HEK293 (cell line): ENCODE data around the gene CUTC.

Source experiments
- KLF8 ChIP-seq: fragments of 450-650 bp; formaldehyde crosslinking; IDR thresholded peaks from 2 replicates; pipeline ENCODE4 v1.5.1; 2016; ENCODE audit warnings: missing biosample characterization, missing genetic modification characterization
- MZF1 ChIP-seq: fragments of 450-650 bp; formaldehyde crosslinking; IDR thresholded peaks from 2 replicates; pipeline ENCODE4 v1.5.1; 2017; ENCODE audit warnings: missing biosample characterization, missing genetic modification characterization, borderline replicate concordance
- SALL2 ChIP-seq: fragments of 450-650 bp; formaldehyde crosslinking; IDR thresholded peaks from 2 replicates; pipeline ENCODE4 v1.5.0; 2017; ENCODE audit warnings: missing biosample characterization, mild to moderate bottlenecking, missing genetic modification characterization, borderline replicate concordance
- SCRT1 ChIP-seq: fragments of 450-650 bp; formaldehyde crosslinking; IDR thresholded peaks from 2 replicates; pipeline ENCODE4 v1.5.1; 2016; ENCODE audit warnings: missing biosample characterization, missing genetic modification characterization, borderline replicate concordance
- SCRT2 ChIP-seq: fragments of 450-650 bp; formaldehyde crosslinking; IDR thresholded peaks from 2 replicates; pipeline ENCODE4 v1.5.1; 2016; ENCODE audit warnings: missing biosample characterization, missing genetic modification characterization
- WT1 ChIP-seq: fragments of 450-650 bp; formaldehyde crosslinking; IDR thresholded peaks from 2 replicates; pipeline ENCODE4 v1.5.1; 2016; ENCODE audit warnings: missing biosample characterization, missing genetic modification characterization
- YY2 ChIP-seq: fragments of 450-650 bp; formaldehyde crosslinking; IDR thresholded peaks from 2 replicates; pipeline ENCODE4 v1.5.1; 2016; ENCODE audit warnings: missing biosample characterization, missing genetic modification characterization
- ZBTB11 ChIP-seq: fragments of 450-650 bp; formaldehyde crosslinking; conservative IDR thresholded peaks from 2 replicates; pipeline ENCODE4 v1.5.1; 2016; ENCODE audit warnings: low read depth, missing biosample characterization, missing genetic modification characterization
- ZBTB7A ChIP-seq: fragments of 450-650 bp; formaldehyde crosslinking; IDR thresholded peaks from 2 replicates; pipeline ENCODE4 v1.5.1; 2016; ENCODE audit warnings: low read depth, missing biosample characterization, missing genetic modification characterization
- ZFP41 ChIP-seq: fragments of 450-650 bp; formaldehyde crosslinking; IDR thresholded peaks from 2 replicates; pipeline ENCODE4 v1.5.1; 2016; ENCODE audit warnings: missing biosample characterization, missing genetic modification characterization, borderline replicate concordance
- ZNF112 ChIP-seq: fragments of 450-650 bp; formaldehyde crosslinking; IDR thresholded peaks from 2 replicates; pipeline ENCODE4 v1.5.0; 2017; ENCODE audit warnings: missing biosample characterization, missing genetic modification characterization
- ZNF114 ChIP-seq: fragments of 450-650 bp; formaldehyde crosslinking; IDR thresholded peaks from 2 replicates; pipeline ENCODE4 v1.5.0; 2017; ENCODE audit warnings: missing biosample characterization, missing genetic modification characterization
- ZNF138 ChIP-seq: fragments of 450-650 bp; formaldehyde crosslinking; IDR thresholded peaks from 2 replicates; pipeline ENCODE4 v1.5.1; 2016; ENCODE audit warnings: missing biosample characterization, missing genetic modification characterization, borderline replicate concordance
- ZNF146 ChIP-seq: fragments of 450-650 bp; formaldehyde crosslinking; IDR thresholded peaks from 2 replicates; pipeline ENCODE4 v1.5.1; 2016; ENCODE audit warnings: missing biosample characterization, missing genetic modification characterization
- ZNF148 ChIP-seq: fragments of 450-650 bp; formaldehyde crosslinking; IDR thresholded peaks from 2 replicates; pipeline ENCODE4 v1.5.0; 2017; ENCODE audit warnings: missing biosample characterization, missing genetic modification characterization, borderline replicate concordance
- ZNF184 ChIP-seq: fragments of 450-650 bp; IDR thresholded peaks from 2 replicates; pipeline ENCODE4 v1.5.1; 2018; ENCODE audit warnings: missing biosample characterization, mild to moderate bottlenecking, missing genetic modification characterization
- ZNF23 ChIP-seq: fragments of 450-650 bp; formaldehyde crosslinking; IDR thresholded peaks from 2 replicates; pipeline ENCODE4 v1.5.1; 2016; ENCODE audit warnings: missing biosample characterization, missing genetic modification characterization, borderline replicate concordance
- ZNF292 ChIP-seq: fragments of 450-650 bp; formaldehyde crosslinking; IDR thresholded peaks from 2 replicates; pipeline ENCODE4 v1.5.1; 2016; ENCODE audit warnings: low read depth, missing biosample characterization, missing genetic modification characterization, borderline replicate concordance
- ZNF341 ChIP-seq: fragments of 450-650 bp; formaldehyde crosslinking; IDR thresholded peaks from 2 replicates; pipeline ENCODE4; 2016; ENCODE audit warnings: low read depth, missing biosample characterization, missing genetic modification characterization
- ZNF394 ChIP-seq: fragments of 450-650 bp; formaldehyde crosslinking; IDR thresholded peaks from 2 replicates; pipeline ENCODE4 v1.5.1; 2016; ENCODE audit warnings: missing biosample characterization, missing genetic modification characterization, mild to moderate bottlenecking, moderate library complexity, borderline replicate concordance
- ZNF404 ChIP-seq: fragments of 450-650 bp; formaldehyde crosslinking; IDR thresholded peaks from 2 replicates; pipeline ENCODE4 v1.5.1; 2017; ENCODE audit warnings: missing biosample characterization, missing genetic modification characterization
- ZNF48 ChIP-seq: fragments of 450-650 bp; formaldehyde crosslinking; IDR thresholded peaks from 2 replicates; pipeline ENCODE4 v1.5.1; 2016; ENCODE audit warnings: missing biosample characterization, missing genetic modification characterization
- ZNF558 ChIP-seq: fragments of 450-650 bp; formaldehyde crosslinking; IDR thresholded peaks from 2 replicates; pipeline ENCODE4 v1.5.1; 2016; ENCODE audit warnings: missing biosample characterization, missing genetic modification characterization
- ZNF777 ChIP-seq: fragments of 450-650 bp; formaldehyde crosslinking; IDR thresholded peaks from 2 replicates; pipeline ENCODE4 v1.5.1; 2017; ENCODE audit warnings: missing biosample characterization, missing genetic modification characterization, borderline replicate concordance
- ZNF792 ChIP-seq: fragments of 450-650 bp; formaldehyde crosslinking; IDR thresholded peaks from 2 replicates; pipeline ENCODE4 v1.5.1; 2016; ENCODE audit warnings: missing biosample characterization, missing genetic modification characterization
- ZSCAN16 ChIP-seq: fragments of 450-650 bp; formaldehyde crosslinking; IDR thresholded peaks from 2 replicates; pipeline ENCODE4 v1.5.1; 2016; ENCODE audit warnings: missing biosample characterization, missing genetic modification characterization
- ZSCAN23 ChIP-seq: fragments of 450-650 bp; formaldehyde crosslinking; IDR thresholded peaks from 2 replicates; pipeline ENCODE4 v1.5.1; 2016; ENCODE audit warnings: missing biosample characterization, missing genetic modification characterization
- TF ChIP-seq, protein P1 (sequence below): fragments of 450-650 bp; formaldehyde crosslinking; IDR thresholded peaks from 2 replicates; pipeline ENCODE4 v1.5.1; 2016; ENCODE audit warnings: missing biosample characterization, missing genetic modification characterization
- TF ChIP-seq, protein P2 (sequence below): fragments of 450-650 bp; formaldehyde crosslinking; IDR thresholded peaks from 2 replicates; pipeline ENCODE4 v1.5.1; 2016; ENCODE audit warnings: missing biosample characterization, missing genetic modification characterization

The CUTC gene

GRCh38 chr10:99732033-99732842 lies at the start of gene CUTC, which contains the start of gene COX15 (continued):
- TF ChIP-seq ZSCAN16 (tag by site-specific recombination) (no peak), ZBTB11 (peak; percentile 95), KLF8 (peak; percentile 74; the same call in 1 of the 2 replicates), MZF1 (tag by site-specific recombination) (no peak), ZNF558 (tag by site-specific recombination) (no peak), SCRT2 (tag by site-specific recombination) (peak; percentile 83), SALL2 (no peak), ZNF112 (tag by site-specific recombination) (no peak), ZNF292 (tag by site-specific recombination) (no peak), ZNF404 (tag by site-specific recombination) (no peak), ZNF792 (no peak), ZNF48 (no peak), ZNF184 (tag by site-specific recombination) (no peak), ZNF148 (tag by site-specific recombination) (no peak), ZNF23 (tag by site-specific recombination) (no peak), ZNF394 (peak; percentile 19; the same call in 1 of the 2 replicates), ZSCAN23 (tag by site-specific recombination) (no peak), ZNF138 (tag by site-specific recombination) (no peak), ZBTB7A (tag by site-specific recombination) (0 out of 2 replicates have a peak, but pooled peaks have one; percentile 30), SCRT1 (tag by site-specific recombination) (0 out of 2 replicates have a peak, but pooled peaks have one; percentile 17), ZFP41 (no peak), ZNF114 (tag by site-specific recombination) (no peak), YY2 (tag by site-specific recombination) (no peak), ZNF341 (tag by site-specific recombination) (peak; percentile 92), WT1 (tag by site-specific recombination) (0 out of 2 replicates have a peak, but pooled peaks have one; percentile 34), ZNF777 (tag by site-specific recombination) (no peak), ZNF146 (tag by site-specific recombination) (no peak)
- TF ChIP-seq, protein P1, sequence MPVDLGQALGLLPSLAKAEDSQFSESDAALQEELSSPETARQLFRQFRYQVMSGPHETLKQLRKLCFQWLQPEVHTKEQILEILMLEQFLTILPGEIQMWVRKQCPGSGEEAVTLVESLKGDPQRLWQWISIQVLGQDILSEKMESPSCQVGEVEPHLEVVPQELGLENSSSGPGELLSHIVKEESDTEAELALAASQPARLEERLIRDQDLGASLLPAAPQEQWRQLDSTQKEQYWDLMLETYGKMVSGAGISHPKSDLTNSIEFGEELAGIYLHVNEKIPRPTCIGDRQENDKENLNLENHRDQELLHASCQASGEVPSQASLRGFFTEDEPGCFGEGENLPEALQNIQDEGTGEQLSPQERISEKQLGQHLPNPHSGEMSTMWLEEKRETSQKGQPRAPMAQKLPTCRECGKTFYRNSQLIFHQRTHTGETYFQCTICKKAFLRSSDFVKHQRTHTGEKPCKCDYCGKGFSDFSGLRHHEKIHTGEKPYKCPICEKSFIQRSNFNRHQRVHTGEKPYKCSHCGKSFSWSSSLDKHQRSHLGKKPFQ (tag by site-specific recombination), result no peak
- TF ChIP-seq, protein P2, sequence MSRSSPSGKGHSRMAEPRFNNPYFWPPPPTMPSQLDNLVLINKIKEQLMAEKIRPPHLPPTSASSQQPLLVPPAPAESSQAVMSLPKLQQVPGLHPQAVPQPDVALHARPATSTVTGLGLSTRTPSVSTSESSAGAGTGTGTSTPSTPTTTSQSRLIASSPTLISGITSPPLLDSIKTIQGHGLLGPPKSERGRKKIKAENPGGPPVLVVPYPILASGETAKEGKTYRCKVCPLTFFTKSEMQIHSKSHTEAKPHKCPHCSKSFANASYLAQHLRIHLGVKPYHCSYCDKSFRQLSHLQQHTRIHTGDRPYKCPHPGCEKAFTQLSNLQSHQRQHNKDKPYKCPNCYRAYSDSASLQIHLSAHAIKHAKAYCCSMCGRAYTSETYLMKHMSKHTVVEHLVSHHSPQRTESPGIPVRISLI (tag by site-specific recombination), result 0 out of 2 replicates have a peak, but pooled peaks have one; percentile 19
